K562 (cell line): Measurements from ENCODE around the gene OSBP2. TPM values are rescaled to one million over a fixed set of nuclear protein-coding genes. Genes with fewer than 3 reads are reported as not detected.

Experiments used
- ATAC-seq: fragments of 200-7000 bp; cut with Tn5 transposase; 3 replicates; pipeline ENCODE4 v1.9.1; 2020; ENCODE audit warnings: moderate library complexity
- BruUV-seq: library from RNA; stranded (reverse); fragments of 400-500 nt; replicated peaks from 2 replicates; lab custom pipeline; 2021; lab: Mats Ljungman, UMichigan
- CTCF ChIA-PET: fragments of 300-600 bp; formaldehyde crosslinking; extraction: SDS; loops from one replicate; lab custom pipeline; 2021; ENCODE audit warnings: low intra/inter-chr PET ratio; lab: Yijun Ruan, JAX
- POLR2A ChIA-PET: fragments of 300-600, 350-650 bp; sonication (Branson Sonifier 250); formaldehyde crosslinking; extraction: SDS; loops from one replicate; lab custom pipeline; 2021; ENCODE audit warnings: antibody characterized with exemption, inconsistent platforms; lab: Yijun Ruan, JAX
- DNase-seq, 4 experiments: peaks; one replicate each; pipeline versions ENCODE4 v3.0.0 to v3.0.0-alpha.2; 2011 to 2018; ENCODE audit warnings: low spot score in 3 of 4, mixed read lengths in 3 of 4; ENCODE audit errors: extremely low read depth in 1 of 4
- FAIRE-seq: peaks from 2 replicates; lab custom pipeline; 2011; peaks lifted over from hg19 to GRCh38; lab: Jason Lieb, UNC
- H2AFZ ChIP-seq: 2 replicates; pipeline ENCODE4 v1.6.0; 2011; ENCODE audit warnings: low read depth, low read length, control low read depth, inconsistent platforms
- H3K27ac ChIP-seq: fragments of 200-600 bp; 3 replicates; pipeline ENCODE4 v1.8.0; 2011; ENCODE audit warnings: low read depth, mild to moderate bottlenecking, control low read depth, inconsistent platforms, low read length, moderate library complexity, mixed read lengths; ENCODE audit errors: extremely low read depth
- H3K27me3 ChIP-seq, 2 experiments: fragments of 300-600 bp in 1 of 2; 2 replicates in 1 of 2; 3 replicates in 1 of 2; pipeline versions ENCODE4 v1.6.0 to v1.8.0; 2011; ENCODE audit warnings: inconsistent platforms in 2 of 2, low read length in 2 of 2, mild to moderate bottlenecking in 1 of 2, mixed read lengths in 1 of 2, moderate library complexity in 1 of 2; ENCODE audit not compliant: control insufficient read depth in 2 of 2, insufficient read depth in 2 of 2
- H3K36me3 ChIP-seq: fragments of 300-600 bp; 3 replicates; pipeline ENCODE4 v1.8.0; 2011; ENCODE audit warnings: mild to moderate bottlenecking, low read length, inconsistent platforms; ENCODE audit not compliant: control insufficient read depth, insufficient read depth
- H3K4me1 ChIP-seq, 2 experiments: fragments of 200-600 bp in 1 of 2; replicated peaks in 1 of 2; 2 replicates in 1 of 2; 3 replicates in 1 of 2; pipeline versions ENCODE4 v1.5.1 to v1.8.0; 2011; ENCODE audit warnings: inconsistent platforms in 2 of 2, low read length in 2 of 2, mild to moderate bottlenecking in 1 of 2, mixed read lengths in 1 of 2, moderate library complexity in 1 of 2; ENCODE audit not compliant: control insufficient read depth in 2 of 2, insufficient read depth in 2 of 2
- H3K4me2 ChIP-seq: 2 replicates; pipeline ENCODE4 v1.6.1; 2011; ENCODE audit warnings: low read length, control low read depth, inconsistent platforms, mixed read lengths; ENCODE audit not compliant: insufficient read depth
- H3K4me3 ChIP-seq: fragments of 200-600 bp; sonication (generic), shearing (Covaris generic); 2 replicates; pipeline ENCODE4 v1.5.1; 2016; ENCODE audit warnings: control low read depth, inconsistent platforms
- H3K79me2 ChIP-seq: fragments of 200-600 bp; 3 replicates; pipeline ENCODE4 v1.8.0; 2011; ENCODE audit warnings: low read length, inconsistent platforms; ENCODE audit not compliant: control insufficient read depth, insufficient read depth
- H3K9ac ChIP-seq, 2 experiments: 2 replicates each; pipeline versions ENCODE4 v1.6.0 to v1.6.1; 2011; ENCODE audit warnings: low read depth in 2 of 2, low read length in 2 of 2, control low read depth in 1 of 2, inconsistent platforms in 1 of 2, mild to moderate bottlenecking in 1 of 2, mixed read lengths in 1 of 2; ENCODE audit not compliant: insufficient read depth in 1 of 2
- H3K9me1 ChIP-seq: one replicate; pipeline ENCODE4 v1.6.0; 2011; ENCODE audit warnings: inconsistent platforms, mild to moderate bottlenecking, low read length, moderate library complexity; ENCODE audit not compliant: control insufficient read depth, insufficient read depth
- H3K9me3 ChIP-seq: replicated peaks from 2 replicates; pipeline ENCODE4 v1.5.1; 2011; ENCODE audit warnings: low read depth, low read length, inconsistent platforms; ENCODE audit not compliant: control insufficient read depth, insufficient read depth
- H4K20me1 ChIP-seq: replicated peaks from 2 replicates; pipeline ENCODE4 v1.6.1; 2011; ENCODE audit warnings: low read length, inconsistent platforms, mixed read lengths; ENCODE audit not compliant: control insufficient read depth, insufficient read depth
- CTBP1 ChIP-seq: fragments of 450-650 bp; IDR thresholded peaks from 2 replicates; pipeline ENCODE4 v1.6.1; 2016; ENCODE audit warnings: borderline replicate concordance
- E2F6 ChIP-seq, 2 experiments: IDR thresholded peaks; 2 replicates each; pipeline ENCODE4 v1.6.1; 2011; ENCODE audit warnings: borderline replicate concordance in 1 of 2, control low read depth in 1 of 2, low read depth in 1 of 2, low read length in 1 of 2, mild to moderate bottlenecking in 1 of 2, mixed read lengths in 1 of 2, moderate library complexity in 1 of 2; ENCODE audit not compliant: insufficient read depth in 1 of 2, insufficient read length in 1 of 2, poor library complexity in 1 of 2, severe bottlenecking in 1 of 2; ENCODE audit errors: extremely low read depth in 1 of 2
- NCOA2 ChIP-seq, 2 experiments: fragments of 450-650 bp; IDR thresholded peaks; 2 replicates each; pipeline ENCODE4 v1.6.1; 2018; ENCODE audit warnings: mild to moderate bottlenecking in 2 of 2, moderate library complexity in 1 of 2; ENCODE audit not compliant: partially characterized antibody in 2 of 2
- NFE2 ChIP-seq: IDR thresholded peaks from 2 replicates; pipeline ENCODE4 v1.6.1; 2014; ENCODE audit warnings: antibody characterized with exemption, low read depth
- POLR2AphosphoS2 ChIP-seq: IDR thresholded peaks from 2 replicates; pipeline ENCODE4 v1.6.1; 2012; ENCODE audit warnings: low read length, improper control_type of control experiment
- TAF1 ChIP-seq: IDR thresholded peaks from 2 replicates; pipeline ENCODE4 v1.6.1; 2011; ENCODE audit warnings: mild to moderate bottlenecking, low read length, moderate library complexity; ENCODE audit not compliant: insufficient read depth, control insufficient read depth, severe bottlenecking; ENCODE audit errors: extremely low read depth
- TAL1 ChIP-seq: fragments of 450-650 bp; IDR thresholded peaks from 2 replicates; pipeline ENCODE4 v1.6.1; 2016; ENCODE audit warnings: mild to moderate bottlenecking
- ZC3H4 ChIP-seq: sonication (generic); formaldehyde crosslinking; IDR thresholded peaks from 2 replicates; pipeline ENCODE4 v1.9.0; 2021; ENCODE audit warnings: missing genetic modification reagents, borderline replicate concordance
- ZFP1 ChIP-seq: fragments of 450-650 bp; formaldehyde crosslinking; IDR thresholded peaks from 2 replicates; pipeline ENCODE4 v1.4.0; 2020; ENCODE audit warnings: mild to moderate bottlenecking, mixed read lengths
- ZNF143 ChIP-seq: sonication (generic); formaldehyde crosslinking; IDR thresholded peaks from 2 replicates; pipeline ENCODE4 v1.9.0; 2022; ENCODE audit warnings: mild to moderate bottlenecking, missing genetic modification reagents
- ZNF589 ChIP-seq: fragments of 200-800 bp; sonication (Bioruptor generic); IDR thresholded peaks from 2 replicates; pipeline ENCODE4 v1.6.1; 2016; ENCODE audit warnings: low read depth, missing genetic modification characterization, missing compliant biosample characterization
- WGBS: fragments of 100-300 bp; shearing (Covaris generic); methylation state at CpG from one replicate; pipeline ENCODE4 v1.1.6; 2016; ENCODE audit warnings: low coverage, mixed read lengths; ENCODE audit not compliant: insufficient coverage; ENCODE audit errors: missing lambda C conversion rate; 5-methylcytosine and 5-hydroxymethylcytosine counted together
- in situ Hi-C: fragments of 300-500 bp; cut with MboI; formaldehyde crosslinking; loops from 4 replicates; pipeline ENCODE4 v1.15.0; 2018; ENCODE audit warnings: inconsistent platforms, mixed read lengths
- intact Hi-C: fragments of 100-400 bp; cut with micrococcal nuclease; formaldehyde crosslinking; loops from 2 replicates; pipeline ENCODE4 v1.14.2; 2022
- polyA plus RNA-seq, 8 experiments: library from polyadenylated mRNA; depleted of rRNA in 4 of 8; stranded (reverse) in 5 of 8; unstranded in 3 of 8; fragments of >200 nt; fragmentation: Nextera tagmentation in 2 of 8; fragmentation: Illumina TruSeq in 1 of 8; extraction: Ambion mirVana in 2 of 8; extraction: Trizol in 1 of 8; gene quantifications; 2 replicates each; pipeline versions ENCODE4 v1.2.1 to v1.2.3, GENCODE V29; 2011 to 2014; ENCODE audit warnings: inconsistent platforms in 1 of 8, missing spikeins in 1 of 8
- total RNA-seq, 7 experiments: library from RNA; depleted of rRNA in 6 of 7; stranded (reverse); fragments of >200 nt in 6 of 7; fragmentation: Illumina TruSeq in 2 of 7; extraction: Trizol in 2 of 7; gene quantifications; 2 replicates each; pipeline versions ENCODE4 v1.2.1 to v1.2.3, GENCODE V29; 2011 to 2021; ENCODE audit warnings: low replicate concordance in 1 of 7

OSBP2 gene
- total and polyA plus RNA-seq, 9 of the 15 experiments (the other 6 are each of a cell fraction or from before 2014, with no cell fraction given): 0.52 to 29.5 (median 21.6) TPM

- H3K4me3 ChIP-seq: no peak overlapping the region
- TF ChIP-seq ZFP1 (CRISPR knock-in tag): no peak
- no peak for TF ChIP-seq E2F6 (IDR thresholded peaks at IDR 0.05; ENCODE audit: borderline replicate concordance in 1 of 2, extremely low read depth in 1 of 2, insufficient read depth in 1 of 2, insufficient read length in 1 of 2, low read depth in 1 of 2, low read length in 1 of 2, poor library complexity in 1 of 2, severe bottlenecking in 1 of 2)
- no peak for TF ChIP-seq ZNF143 (CRISPR knock-in tag)
- TF ChIP-seq TAF1: no peak
- no peak for TF ChIP-seq NCOA2 (IDR thresholded peaks at IDR 0.05; ENCODE audit: partially characterized antibody in 2 of 2)
- no peak for TF ChIP-seq TAL1
- no peak for TF ChIP-seq ZC3H4
- TF ChIP-seq NFE2: no peak
- no peak for TF ChIP-seq CTBP1
- no peak for TF ChIP-seq POLR2AphosphoS2
- TF ChIP-seq ZNF589 (CRISPR knock-in tag): no peak
- H3K27me3 ChIP-seq: peaks cover 0 to 29% of the 10 kb centered on the region in 2 experiments; a peak in 3 of 5 replicates
- DNase-seq (no peak), ATAC-seq (no peak), FAIRE-seq (no peak)
- CTCF ChIA-PET: no interaction called here
- 2% methylated on average over 6 of the region's 6 CpGs for WGBS
- no peak overlapping the region for H2AFZ ChIP-seq
- BruUV-seq: no TSS peak
- no peak overlapping the region for H3K27ac ChIP-seq
- no peaks in the 10 kb centered on the region for H3K9me3 ChIP-seq
- in situ Hi-C loops (no loop called here), intact Hi-C loops (no loop called here)
- no peaks in the 10 kb centered on the region for H3K9me1 ChIP-seq
- H3K36me3 ChIP-seq: no peaks in the 10 kb centered on the region
- H3K79me2 ChIP-seq: no peaks in the 10 kb centered on the region
- no peaks in the 10 kb centered on the region for H4K20me1 ChIP-seq
- H3K4me2 ChIP-seq: no peak overlapping the region
- no peaks in the 10 kb centered on the region for H3K4me1 ChIP-seq
- POLR2A ChIA-PET: interaction anchor here (0.6 to 0.7 kb wide), 2 partner anchors 20 to 994 kb away, joined by 3 read pairs; partner anchors contain the start of gene ASCC2
- no peak overlapping the region for H3K9ac ChIP-seq
Measured at GRCh38 chr22:30832407-30832987, 137.8 kb downstream of the OSBP2 start.
